Endothelial cell (in vitro differentiated cells): ENCODE measurements around the gene NACC1. TPM values are rescaled to one million over a fixed set of nuclear protein-coding genes. Genes with fewer than 3 reads are reported as not detected.
"Not testable (repeated sequence)": the region's sequence is repeated elsewhere in the genome, so short reads cannot be mapped to it uniquely, and the experiment has no call there.

Source experiments
- DNase-seq: peaks from one replicate; pipeline ENCODE4 v3.0.0; 2021; ENCODE audit warnings: low spot score
- H3K27ac Mint-ChIP-seq: one replicate; pipeline ENCODE4 v1.8.0; 2021; ENCODE audit warnings: mixed read lengths, inconsistent platforms; ENCODE audit not compliant: unreplicated experiment
- H3K27me3 Mint-ChIP-seq: one replicate; pipeline ENCODE4 v1.8.0; 2021; ENCODE audit warnings: mild to moderate bottlenecking, moderate library complexity, mixed read lengths, inconsistent platforms; ENCODE audit not compliant: unreplicated experiment
- H3K36me3 Mint-ChIP-seq: one replicate; pipeline ENCODE4 v1.8.0; 2021; ENCODE audit warnings: mild to moderate bottlenecking, low read depth, mixed read lengths, inconsistent platforms; ENCODE audit not compliant: unreplicated experiment
- H3K4me1 Mint-ChIP-seq: one replicate; pipeline ENCODE4 v1.8.0; 2021; ENCODE audit warnings: mild to moderate bottlenecking, mixed read lengths, inconsistent platforms; ENCODE audit not compliant: unreplicated experiment
- H3K4me3 Mint-ChIP-seq: one replicate; pipeline ENCODE4 v1.8.0; 2021; ENCODE audit warnings: mild to moderate bottlenecking, mixed read lengths, inconsistent platforms; ENCODE audit not compliant: unreplicated experiment
- H3K9me3 Mint-ChIP-seq: one replicate; pipeline ENCODE4 v1.8.0; 2021; ENCODE audit warnings: mixed read lengths, inconsistent platforms; ENCODE audit not compliant: unreplicated experiment
- CTCF ChIP-seq: fragments of 200-600 bp; sonication (generic); IDR thresholded peaks from one replicate; pipeline ENCODE4 v1.5.0; 2021; ENCODE audit warnings: antibody characterized with exemption; ENCODE audit not compliant: unreplicated experiment
- total RNA-seq: library from RNA; stranded (reverse); fragmentation: NEBNext Ultra II Directional; extraction: Animal tissue kit (Norgen Biotek cat#: 25700); gene quantifications from one replicate; pipeline ENCODE4 v1.2.1, GENCODE V29; 2021; ENCODE audit not compliant: unreplicated experiment

NACC1 gene
- total RNA-seq, 1 donor from 2014 or later = 112 TPM

- H3K27ac Mint-ChIP-seq, DNase-seq, H3K27me3 Mint-ChIP-seq: not testable (repeated sequence)
Measured at GRCh38 chr19:13185763-13186657, 67.9 kb downstream of the NACC1 start.

GRCh38 chr19:13186688-13187087, 68.6 kb downstream of the NACC1 start:
- not testable (repeated sequence) for H3K4me3 Mint-ChIP-seq, H3K27me3 Mint-ChIP-seq, H3K9me3 Mint-ChIP-seq, H3K36me3 Mint-ChIP-seq, DNase-seq, H3K27ac Mint-ChIP-seq, H3K4me1 Mint-ChIP-seq

More at GRCh38 chr19:13185763-13186657, 67.9 kb downstream of the NACC1 start:
- H3K36me3 Mint-ChIP-seq, H3K9me3 Mint-ChIP-seq, H3K4me3 Mint-ChIP-seq, H3K4me1 Mint-ChIP-seq: not testable (repeated sequence)

- DNase-seq = no peak
- no peak overlapping the region for H3K27ac Mint-ChIP-seq
- no peaks in the 10 kb centered on the region for H3K36me3 Mint-ChIP-seq
- no peaks in the 10 kb centered on the region for H3K9me3 Mint-ChIP-seq
- H3K4me1 Mint-ChIP-seq = no peaks in the 10 kb centered on the region
- H3K4me3 Mint-ChIP-seq = no peak overlapping the region
- H3K27me3 Mint-ChIP-seq = no peaks in the 10 kb centered on the region
- no peak for TF ChIP-seq CTCF
Measured at GRCh38 chr19:13187419-13187818, 69.4 kb downstream of the NACC1 start.

- Mint-ChIP-seq H3K27ac (no peak overlapping the region), H3K36me3 (no peaks in the 10 kb centered on the region), H3K4me3 (no peak overlapping the region), H3K27me3 (no peaks in the 10 kb centered on the region), H3K4me1 (no peaks in the 10 kb centered on the region), H3K9me3 (no peaks in the 10 kb centered on the region)
- no peak for DNase-seq
- no peak for TF ChIP-seq CTCF
Measured at GRCh38 chr19:13189600-13189999, 71.5 kb downstream of the NACC1 start.

Other genes with a start within 250 kb of the NACC1 start
- 12.2 TPM for gene DNASE2, start 236.8 kb upstream of the NACC1 start, total RNA-seq
- gene KLF1, start 231.1 kb upstream of the NACC1 start, total RNA-seq = 0.54 TPM
- 20.0 TPM for gene GCDH, start 227.1 kb upstream of the NACC1 start, total RNA-seq
- gene SYCE2, start 199.0 kb upstream of the NACC1 start, total RNA-seq = not detected
- gene FARSA, start 184.6 kb upstream of the NACC1 start, total RNA-seq = 45.8 TPM
- 963 TPM for gene CALR, start 179.7 kb upstream of the NACC1 start, total RNA-seq
- gene RAD23A, start 172.4 kb upstream of the NACC1 start, total RNA-seq = 44.7 TPM
- 20.8 TPM for gene GADD45GIP1, start 161.0 kb upstream of the NACC1 start, total RNA-seq
- gene DAND5, start 148.7 kb upstream of the NACC1 start, total RNA-seq = 0.69 TPM
- gene NFIX, start 122.8 kb upstream of the NACC1 start, total RNA-seq = 9.9 TPM
- gene LYL1, start 15.4 kb upstream of the NACC1 start, total RNA-seq = 68.6 TPM
- 54.2 TPM for gene TRMT1, start 1.5 kb upstream of the NACC1 start, total RNA-seq
- 31.8 TPM for gene STX10, start 32.1 kb downstream of the NACC1 start, total RNA-seq
- 115 TPM for gene IER2, start 32.1 kb downstream of the NACC1 start, total RNA-seq